Daoy (cell line): ENCODE results near the gene GPD1. TPM values are rescaled to one million over a fixed set of nuclear protein-coding genes. Genes with fewer than 3 reads are reported as not detected.

ENCODE experiments used
- DNase-seq: peaks from one replicate; pipeline ENCODE4 v3.0.0-alpha.2; 2015; ENCODE audit warnings: low read depth
- total RNA-seq: library from RNA; depleted of rRNA; stranded (reverse); fragments of >200 nt; shearing (Covaris generic); gene quantifications from 2 replicates; pipeline ENCODE4 v1.2.3, GENCODE V29; 2014; rRNA removed

Gene GPD1
- 0.29 TPM in 1 of 2 replicates, not detected in the other for total RNA-seq

DNA sequence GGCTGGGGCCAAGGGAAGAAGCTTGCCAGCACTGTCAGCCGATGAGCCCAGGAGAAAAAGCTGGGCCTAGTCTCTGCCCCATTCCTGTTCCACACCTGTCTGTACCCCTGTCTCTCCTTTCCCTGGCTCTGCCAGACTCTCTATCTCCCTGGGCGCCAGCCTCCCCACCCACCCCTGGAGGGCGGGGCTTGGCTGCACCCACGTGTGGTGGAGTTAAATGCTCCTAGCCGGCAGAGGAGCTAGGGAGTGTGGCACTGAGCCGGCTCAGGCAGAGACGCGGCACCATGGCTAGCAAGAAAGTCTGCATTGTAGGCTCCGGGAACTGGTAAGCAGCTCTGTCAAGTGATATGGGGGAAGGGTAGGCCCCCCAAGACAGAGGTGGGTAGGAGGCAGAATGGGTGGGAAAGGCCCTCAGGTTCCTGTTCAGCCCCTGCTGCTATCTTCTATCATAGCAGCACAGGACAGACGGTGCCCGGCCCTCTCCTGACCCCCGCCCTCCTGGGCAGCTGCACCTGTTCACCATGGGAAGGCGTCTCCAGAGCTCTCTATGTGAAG lies at the start of gene GPD1:
Gene GPD1, plus strand, starts transcription at position 242 of the 555 bp plus-strand sequence. Its CDS starts 43 bp downstream, at position 285.
- DNase-seq, result peak; percentile 68

DNA sequence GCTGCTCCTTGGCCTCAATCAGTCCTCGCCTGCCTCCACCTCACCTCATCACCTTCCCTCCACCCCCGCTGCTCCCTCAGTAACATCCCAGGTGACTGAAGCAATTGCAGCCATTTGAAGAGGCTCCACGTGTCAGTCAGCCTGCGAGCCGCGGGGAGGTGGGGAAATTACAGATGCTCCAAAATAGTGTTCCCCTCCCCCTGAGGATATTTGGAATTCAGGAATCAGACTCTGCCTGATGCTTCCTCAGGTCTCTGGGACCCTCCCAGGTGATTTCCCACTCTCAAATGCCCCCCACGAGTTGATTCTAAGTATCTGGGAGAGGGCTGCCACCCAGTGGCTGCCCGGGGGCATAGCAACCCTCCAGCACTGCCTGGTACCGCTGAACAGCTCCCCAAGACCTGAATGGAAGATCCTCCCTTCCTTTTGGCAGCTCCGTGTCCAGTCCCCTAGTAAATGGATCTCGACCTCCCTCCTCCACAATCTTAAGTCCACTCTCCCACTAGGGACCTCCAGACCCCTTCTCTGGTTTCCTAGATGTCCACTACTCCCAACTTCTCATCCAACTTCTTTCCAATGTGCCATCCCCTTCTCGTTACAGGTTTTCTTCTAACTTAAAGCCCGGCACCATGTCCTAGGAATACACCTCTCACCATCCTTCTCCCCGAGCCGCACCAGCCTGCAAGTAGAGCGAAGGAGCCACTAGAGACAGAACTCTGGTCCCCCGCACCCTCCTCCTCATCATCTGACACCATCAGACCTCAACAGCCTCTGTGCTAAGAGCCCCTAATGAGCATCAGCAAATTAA lies 47.8 kb upstream of the GPD1 start:
- DNase-seq, result peak; percentile 67

DNA sequence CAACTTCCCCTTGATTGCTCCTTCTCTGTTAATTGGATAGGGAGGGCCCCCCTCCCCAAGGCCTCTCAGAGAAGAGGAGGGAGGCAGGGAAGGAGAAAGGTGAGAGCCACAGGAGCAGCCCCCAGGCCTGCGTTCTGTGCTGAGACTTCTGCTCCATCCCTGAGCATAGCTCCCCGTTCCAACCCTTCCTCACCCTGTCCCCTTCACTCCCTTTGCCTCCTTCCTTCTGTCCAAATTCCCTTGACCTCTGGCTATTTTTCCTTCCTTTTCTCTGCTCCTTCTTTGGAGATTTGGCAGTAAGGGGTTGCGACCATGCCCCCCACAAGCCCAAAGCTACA lies 47.2 kb upstream of the GPD1 start:
- DNase-seq, result no peak

DNA sequence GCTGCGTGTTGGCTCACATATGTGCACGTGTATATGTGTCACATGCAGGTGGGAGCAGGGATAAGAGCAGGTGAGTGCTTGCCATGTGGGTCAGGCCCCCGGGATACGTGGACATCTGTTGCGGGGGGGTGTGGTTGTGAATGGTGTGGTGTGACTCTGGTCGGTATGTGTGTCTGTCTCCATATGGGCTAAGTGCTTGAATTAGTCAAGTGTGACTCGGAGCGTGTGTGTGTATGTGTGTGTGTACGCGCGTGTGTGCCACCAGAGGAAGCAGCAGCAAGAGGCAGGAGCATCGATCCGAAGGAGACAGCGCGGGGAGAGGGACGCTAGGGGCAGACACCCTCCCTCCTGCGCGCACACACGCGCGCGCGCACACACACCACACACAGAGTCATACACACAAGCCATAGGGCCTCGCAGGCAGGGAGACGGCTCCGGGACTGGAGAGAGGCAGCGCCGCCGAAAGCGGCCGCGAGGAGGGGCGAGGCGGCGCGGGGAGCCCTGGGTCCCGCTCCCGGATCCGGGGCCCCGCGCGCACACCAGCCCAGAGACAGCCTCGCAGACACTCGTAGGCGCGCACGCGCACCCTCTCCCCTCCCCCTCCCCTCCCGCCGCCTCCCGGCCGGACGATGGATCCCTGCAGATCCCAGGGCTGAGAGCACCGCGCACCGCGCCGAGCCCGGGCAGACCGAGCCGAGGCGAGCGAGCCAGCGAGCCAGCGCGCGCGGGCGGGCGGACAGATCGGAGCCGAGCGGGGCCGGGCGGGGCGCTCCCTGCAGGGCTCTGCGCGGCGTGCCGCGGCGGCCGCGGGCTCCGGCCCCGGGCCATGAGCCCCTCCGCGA lies 46.6 kb upstream of the GPD1 start, which contains the start of gene ASIC1:
Gene ASIC1, plus strand, starts transcription at position 597 of the 842 bp plus-strand sequence. CDS start 1,171 bp downstream, outside the sequence.
- peak; percentile 66 for DNase-seq

DNA sequence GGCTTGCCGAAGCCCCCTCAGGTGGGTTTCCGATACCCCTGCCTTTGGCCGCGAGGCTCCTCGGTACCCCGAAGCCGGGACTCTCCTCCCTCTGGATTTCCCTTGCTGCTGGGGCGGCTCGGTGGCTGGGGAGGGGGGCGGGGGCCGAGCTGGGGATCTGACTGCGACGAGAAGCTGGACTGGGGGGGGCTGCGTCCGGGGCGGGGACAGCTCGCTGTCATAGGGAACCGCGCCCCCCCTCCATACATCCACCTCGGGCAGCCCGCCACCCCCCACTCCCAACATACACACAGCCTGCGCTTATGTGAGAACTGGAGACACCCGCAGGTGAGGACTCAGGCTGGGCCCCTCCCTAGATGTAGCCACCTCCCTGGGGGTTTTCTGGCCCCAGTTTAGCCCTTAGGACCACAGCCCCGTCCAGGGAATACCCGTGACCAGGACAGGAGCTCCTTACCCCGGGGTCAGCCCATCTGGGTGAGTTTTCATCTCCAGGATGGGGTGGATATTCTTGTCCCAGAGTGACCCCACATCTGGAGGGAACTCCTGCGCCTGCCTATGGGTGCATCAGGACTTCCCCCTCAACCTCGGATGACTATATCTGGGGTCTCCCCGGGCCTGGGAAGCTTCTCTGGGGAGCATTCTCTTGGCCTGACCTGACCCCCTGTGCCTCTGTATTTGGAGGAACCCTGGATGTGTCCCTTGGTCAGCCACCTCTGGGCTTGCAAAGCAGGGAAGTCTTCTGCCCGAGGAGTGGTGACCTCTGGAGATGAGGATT lies 45.7 kb upstream of the GPD1 start:
- DNase-seq, result no peak

DNA sequence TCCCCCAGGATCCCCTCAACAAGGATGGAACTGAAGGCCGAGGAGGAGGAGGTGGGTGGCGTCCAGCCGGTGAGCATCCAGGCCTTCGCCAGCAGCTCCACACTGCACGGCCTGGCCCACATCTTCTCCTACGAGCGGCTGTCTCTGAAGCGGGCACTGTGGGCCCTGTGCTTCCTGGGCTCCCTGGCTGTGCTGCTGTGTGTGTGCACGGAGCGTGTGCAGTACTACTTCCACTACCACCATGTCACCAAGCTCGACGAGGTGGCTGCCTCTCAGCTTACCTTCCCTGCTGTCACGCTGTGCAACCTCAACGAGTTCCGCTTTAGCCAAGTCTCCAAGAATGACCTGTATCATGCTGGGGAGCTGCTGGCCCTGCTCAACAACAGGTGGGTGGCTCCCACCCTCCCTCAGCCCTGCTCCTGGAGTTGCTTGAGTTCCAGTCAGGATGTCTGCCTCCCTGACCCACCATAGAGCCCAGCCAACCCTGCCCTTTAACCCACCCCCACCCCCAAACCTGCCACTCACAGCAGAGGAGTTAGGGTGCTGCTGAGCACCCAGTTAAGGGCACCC lies 45.0 kb upstream of the GPD1 start:
- no peak for DNase-seq

DNA sequence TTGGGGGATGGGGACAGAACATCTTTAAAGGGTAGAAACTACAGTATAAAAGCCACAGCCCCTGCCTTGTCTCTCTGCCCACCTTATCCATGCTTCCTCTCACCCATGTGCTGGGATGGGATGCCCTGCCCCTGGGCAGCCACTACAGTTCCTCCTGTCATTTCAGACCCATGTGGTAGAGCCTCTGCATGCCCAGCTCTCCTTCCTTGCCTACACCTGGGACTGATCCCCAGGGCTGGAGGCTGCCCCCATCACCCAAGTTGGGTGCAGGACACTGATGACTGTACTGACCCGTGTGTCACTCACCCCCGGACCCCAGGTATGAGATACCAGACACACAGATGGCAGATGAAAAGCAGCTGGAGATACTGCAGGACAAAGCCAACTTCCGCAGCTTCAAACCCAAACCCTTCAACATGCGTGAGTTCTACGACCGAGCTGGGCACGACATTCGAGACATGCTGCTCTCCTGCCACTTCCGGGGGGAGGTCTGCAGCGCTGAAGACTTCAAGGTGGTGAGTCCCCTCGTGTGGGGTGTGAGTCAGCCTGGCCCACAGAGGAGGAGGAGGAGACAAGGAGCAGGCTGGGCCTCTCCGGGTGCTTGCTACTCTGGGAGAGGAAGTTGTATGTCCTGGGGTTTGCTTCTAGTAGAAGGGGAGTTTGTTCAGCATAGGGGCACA lies 44.2 kb upstream of the GPD1 start:
- DNase-seq, result peak; percentile 79

DNA sequence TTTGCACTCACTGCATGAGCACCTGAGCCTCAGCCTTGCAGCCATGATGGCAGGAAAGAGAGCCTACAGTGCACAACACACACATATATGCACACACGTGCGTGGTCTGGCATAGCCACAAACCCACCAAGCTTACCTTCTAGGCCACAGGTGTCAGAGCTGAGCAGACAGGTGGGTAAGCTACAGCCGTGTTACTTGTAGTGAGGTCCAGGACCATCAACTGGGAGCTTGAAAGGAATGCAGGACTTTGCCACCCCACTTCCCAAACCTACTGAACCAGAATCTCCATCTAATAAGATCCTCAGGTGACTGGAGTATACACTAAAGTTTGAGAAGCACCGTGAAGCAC lies 43.7 kb upstream of the GPD1 start:
- no peak for DNase-seq

DNA sequence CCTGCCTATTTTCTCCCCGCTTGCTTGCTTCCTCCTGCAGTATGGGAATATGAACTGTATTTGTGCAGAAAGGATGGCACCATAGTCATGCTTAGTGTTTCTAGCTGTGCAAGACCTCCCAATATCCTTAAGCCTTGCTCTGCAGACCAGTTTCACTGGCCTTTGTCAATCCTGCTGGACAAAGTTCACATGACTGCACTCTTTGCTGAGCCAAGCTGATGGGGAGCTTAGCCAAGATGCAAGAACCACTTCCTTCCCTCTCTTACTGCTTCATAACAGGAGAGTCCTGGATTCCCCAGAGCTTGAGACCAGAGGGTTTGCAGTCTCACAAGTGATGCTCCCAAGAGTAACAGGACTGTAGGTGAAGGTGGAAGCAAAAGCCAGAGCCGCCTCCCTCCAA lies 42.6 kb upstream of the GPD1 start:
- no peak for DNase-seq

DNA sequence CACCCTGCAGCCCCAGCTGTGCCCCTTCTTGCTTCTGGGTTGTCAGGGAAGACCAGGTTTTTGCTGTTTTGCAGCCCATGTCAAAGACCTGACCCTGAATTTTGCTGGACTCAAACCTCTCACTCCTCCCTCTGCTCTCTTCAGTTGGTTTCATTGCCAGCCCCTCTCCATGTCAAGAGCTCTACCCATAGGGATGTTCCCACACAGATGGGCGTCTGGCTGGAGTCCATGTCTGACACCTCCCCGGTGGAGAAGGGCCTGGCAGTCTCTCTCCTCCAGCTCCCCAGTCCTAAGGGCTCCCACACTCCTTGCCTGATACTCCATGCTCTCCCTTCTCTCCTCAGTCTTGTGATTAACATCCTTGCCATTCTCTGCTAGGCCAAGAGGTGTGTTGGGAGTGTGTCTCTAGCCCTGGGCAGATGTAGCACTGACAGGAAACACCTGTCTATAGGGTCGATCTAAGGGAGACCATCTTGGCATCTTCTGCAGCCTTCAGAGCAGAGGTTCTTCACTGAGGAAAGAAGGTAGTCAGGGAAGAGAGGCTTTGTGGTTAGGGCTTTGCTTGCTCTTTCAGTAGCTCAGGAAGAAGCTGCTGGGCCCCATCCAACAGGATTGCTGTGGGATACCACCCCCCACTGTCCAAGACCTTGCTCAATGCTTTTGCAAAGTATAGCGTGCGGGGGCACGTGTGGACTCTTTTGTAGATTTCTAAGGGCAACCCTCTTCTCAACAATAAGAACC lies 41.7 kb upstream of the GPD1 start:
- no peak for DNase-seq

DNA sequence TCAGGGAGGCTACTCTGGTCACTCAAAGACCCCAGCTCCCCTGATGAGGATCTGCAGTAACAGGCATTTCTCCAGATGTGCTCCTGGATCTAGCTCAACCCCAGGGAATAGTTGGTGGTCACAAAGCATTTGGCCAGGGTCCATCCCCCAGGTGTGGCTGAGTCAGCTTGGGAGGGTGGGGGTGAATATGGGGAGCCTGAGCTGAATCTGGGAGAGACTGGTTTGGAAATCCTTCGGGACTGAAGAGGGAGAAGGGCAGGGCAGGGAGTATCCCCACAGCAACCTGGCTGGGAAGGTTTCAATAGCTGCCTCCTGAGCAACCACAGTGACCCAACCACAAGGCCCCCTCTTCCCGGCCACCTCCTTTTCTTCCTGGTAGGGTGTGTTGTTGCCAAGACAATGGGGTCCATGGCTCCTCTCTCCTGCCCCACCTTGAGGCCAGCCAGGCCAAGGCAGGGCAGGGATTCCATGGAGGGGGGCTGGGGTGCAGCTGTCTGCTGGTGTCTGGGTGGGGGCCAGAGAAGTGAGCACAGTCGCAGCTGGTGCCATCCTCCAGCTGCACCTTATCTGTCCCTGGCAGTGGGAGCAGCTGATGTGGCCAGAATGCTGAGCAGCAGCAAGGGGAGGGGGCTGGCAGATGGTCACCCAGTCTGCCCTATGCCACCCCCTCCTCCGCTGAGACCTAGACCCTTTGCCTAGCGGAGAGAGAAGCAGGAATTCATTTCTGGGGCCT lies 40.9 kb upstream of the GPD1 start:
- no peak for DNase-seq

DNA sequence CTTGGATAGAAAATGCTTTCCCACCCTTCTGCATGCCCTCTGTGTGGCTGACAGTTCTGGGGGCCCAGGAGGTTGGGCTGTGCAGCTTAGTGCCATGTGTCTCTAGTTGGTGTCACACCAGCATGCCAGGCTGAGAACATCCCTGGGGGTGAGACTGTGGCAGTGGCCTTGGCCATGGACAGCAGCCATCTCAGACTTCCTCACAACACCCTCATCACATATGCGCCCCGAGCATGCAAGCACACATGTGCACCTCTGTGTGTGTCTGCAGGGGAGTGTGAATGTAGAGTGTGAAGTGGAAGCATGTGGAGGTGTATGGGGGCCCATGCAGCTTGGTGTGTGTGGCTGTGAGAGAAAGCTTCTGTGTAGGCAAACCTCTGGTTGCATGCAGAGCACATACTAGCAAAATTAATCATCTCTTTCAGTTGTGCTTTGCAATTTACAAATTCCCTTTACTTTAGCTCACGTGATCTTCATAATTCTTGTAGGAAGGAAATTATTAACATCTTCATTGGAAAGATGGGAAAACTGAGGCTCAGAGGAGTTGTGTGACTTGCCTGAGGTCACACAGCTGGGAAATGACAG lies 38.0 kb upstream of the GPD1 start:
- no peak for DNase-seq

DNA sequence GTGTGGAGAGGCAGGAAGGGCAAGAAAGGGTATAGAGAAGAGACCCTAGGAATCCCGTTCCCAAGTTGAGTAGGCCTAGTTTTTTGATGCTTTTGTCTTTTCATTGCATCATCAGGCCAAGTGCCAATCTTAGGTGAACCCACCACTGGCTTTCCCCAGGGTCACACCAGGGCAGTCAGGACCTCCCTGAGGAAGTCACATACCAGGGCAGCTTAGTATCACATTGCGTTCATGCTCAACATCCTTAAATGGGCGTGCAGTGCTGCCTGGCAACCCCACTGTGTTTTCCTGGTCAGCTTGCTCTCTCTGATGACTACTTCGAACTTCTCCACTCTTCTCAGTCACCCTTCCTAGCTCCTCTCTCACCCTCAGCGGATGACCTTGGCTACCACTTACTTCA lies 37.4 kb upstream of the GPD1 start:
- DNase-seq, result peak; percentile 53

DNA sequence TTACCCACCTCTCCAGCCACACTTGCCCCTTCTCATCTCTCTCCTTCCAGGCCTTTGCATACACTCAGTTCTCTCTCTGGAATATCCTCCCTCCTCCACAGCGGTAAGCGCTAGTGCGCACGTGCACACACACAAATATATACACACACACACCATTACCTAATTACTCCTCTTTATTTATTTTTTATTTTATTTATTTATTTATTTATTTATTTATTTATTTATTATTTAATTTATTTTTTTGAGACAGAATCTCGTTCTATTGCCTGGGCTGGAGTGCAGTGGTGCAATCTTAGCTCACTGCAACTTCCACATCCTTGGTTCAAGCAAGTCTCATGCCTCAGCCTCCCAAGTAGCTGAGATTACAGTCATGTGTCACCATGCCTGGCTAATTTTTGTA lies 34.7 kb upstream of the GPD1 start:
- no peak for DNase-seq

DNA sequence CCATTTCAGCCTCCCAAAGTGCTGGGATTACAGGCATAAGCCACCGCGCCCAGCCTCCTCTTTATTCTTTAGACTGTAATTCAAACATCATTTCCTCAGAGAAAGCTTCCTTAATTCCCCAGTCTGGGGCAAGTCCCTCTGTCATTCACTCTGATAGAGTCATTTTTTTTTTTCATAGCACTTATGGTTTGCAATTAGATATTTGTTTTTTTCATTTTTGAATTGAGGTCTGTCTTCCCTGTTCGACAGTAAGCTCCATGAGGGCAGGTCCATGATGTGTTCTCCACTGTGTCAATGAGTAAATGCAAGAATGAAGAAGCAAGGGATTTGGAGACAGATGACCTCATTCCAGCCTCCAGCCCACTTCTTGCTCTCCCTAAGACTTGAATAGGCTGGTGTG lies 34.3 kb upstream of the GPD1 start:
- no peak for DNase-seq

DNA sequence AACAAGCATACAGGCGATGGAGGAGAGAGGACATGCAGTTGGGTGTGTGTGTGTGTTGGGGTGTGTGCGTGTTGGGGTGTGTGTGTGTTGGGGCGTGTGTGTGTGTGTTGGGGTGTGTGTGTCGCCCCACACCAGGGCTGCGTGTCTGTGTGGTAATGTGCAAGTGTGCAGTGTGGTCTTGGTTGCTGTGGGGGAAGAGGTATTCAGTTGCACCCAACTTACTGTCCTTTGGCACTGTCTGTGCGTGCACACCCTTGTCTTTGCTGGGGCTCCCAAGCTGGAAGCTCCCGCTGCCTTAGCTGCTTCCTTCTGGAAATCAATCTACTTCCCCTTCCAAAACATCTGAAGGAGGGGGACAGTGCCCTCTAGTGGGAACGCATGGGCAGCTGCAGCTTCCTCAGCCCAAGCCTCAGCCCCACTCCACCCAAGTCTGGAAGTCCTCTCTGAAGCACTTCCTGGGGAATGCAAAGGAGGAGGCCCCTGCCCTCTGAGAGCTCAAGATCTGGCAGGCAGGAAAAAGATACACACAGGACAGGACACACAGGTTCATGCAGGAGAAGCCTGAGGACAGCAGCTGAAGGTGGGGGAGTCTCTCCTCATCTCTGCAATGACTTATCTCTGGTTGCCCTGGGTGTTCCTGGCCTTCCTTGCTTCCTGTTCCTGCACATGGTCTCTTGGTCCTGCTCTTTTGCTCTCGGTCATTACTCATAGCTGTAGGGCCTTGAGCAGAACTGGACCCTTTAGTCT lies 33.3 kb upstream of the GPD1 start:
- peak; percentile 83 for DNase-seq

DNA sequence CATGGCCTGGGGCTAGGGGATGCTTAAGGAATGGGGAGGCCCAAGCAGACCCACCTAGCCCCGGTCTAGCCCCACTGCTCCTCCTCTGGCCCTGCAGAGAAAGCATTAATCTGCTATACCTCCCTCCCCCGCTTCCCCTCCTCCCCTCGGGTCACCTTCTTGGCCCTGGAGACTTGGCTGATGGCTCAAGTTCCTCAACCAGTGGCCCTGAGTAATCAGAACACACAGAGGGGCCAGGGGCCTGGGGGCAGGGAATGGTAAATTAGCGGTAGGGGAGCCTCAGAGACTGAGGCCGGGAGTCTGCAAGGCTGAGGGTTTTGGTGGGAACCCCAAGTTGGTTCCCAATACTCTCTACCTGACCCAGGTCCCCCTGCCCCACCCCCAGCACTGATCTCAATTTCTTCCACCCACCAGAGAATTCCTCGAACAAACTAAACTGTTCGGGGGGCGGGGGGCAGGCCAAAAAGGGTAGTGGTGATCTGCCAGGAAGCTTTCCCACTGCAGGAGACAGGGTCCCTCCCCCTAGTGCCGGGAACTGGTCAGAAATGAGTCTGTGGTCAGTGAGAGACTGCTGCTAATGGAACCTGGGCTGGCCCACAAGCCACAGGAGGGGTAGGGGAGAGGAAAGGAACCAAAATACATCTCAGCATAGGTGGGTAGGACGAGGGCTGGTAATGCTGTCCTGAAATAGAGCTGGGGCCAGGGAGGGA lies 31.5 kb upstream of the GPD1 start:
- no peak for DNase-seq

DNA sequence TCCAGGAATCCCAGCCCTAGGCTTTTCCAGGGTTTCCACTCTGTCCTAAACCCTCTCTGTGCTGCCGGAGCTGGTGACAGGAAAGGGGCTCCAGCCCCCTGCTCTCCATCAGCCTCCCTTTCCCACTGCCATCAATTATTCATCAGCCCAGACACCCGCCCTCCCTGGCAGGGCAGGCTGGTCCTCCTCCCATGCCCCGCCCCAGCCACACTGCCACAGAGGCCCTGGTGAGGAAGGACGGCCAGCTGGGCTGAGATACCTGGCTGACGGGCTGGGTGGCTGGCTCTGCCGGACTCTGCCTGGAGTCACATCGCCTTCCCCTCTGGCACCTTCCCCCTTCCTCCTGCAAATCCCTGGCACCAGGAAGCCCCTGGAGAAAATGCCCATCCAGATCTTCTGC lies 30.6 kb upstream of the GPD1 start:
- no peak for DNase-seq
